Mucosa of rectum (tissue), 2 donors: Measurements from ENCODE around the gene TADA3.

ENCODE experiments used
- H3K27ac ChIP-seq, 2 donors: one replicate each; pipeline ENCODE4 v1.7.0; 2013; ENCODE audit warnings: inconsistent platforms in 2 of 2, low read depth in 2 of 2, low read length in 2 of 2
- H3K27me3 ChIP-seq, 2 donors: one replicate each; pipeline ENCODE4 v1.7.0; 2013; ENCODE audit warnings: low read length in 2 of 2; ENCODE audit not compliant: control insufficient read depth in 2 of 2, insufficient read depth in 2 of 2
- H3K36me3 ChIP-seq, 2 donors: one replicate each; pipeline ENCODE4 v1.7.0; 2013; ENCODE audit warnings: low read length in 2 of 2; ENCODE audit not compliant: control insufficient read depth in 2 of 2, insufficient read depth in 2 of 2
- H3K4me1 ChIP-seq, 2 donors: one replicate each; pipeline ENCODE4 v1.7.0; 2013; ENCODE audit warnings: low read length in 2 of 2, mild to moderate bottlenecking in 1 of 2; ENCODE audit not compliant: control insufficient read depth in 2 of 2, insufficient read depth in 2 of 2
- H3K4me3 ChIP-seq, 2 donors: one replicate each; pipeline ENCODE4 v1.7.0; 2013; ENCODE audit warnings: low read length in 2 of 2
- H3K9ac ChIP-seq, 2 donors: one replicate each; pipeline ENCODE4 v1.7.0; 2013; ENCODE audit warnings: low read length in 2 of 2, low read depth in 1 of 2, mild to moderate bottlenecking in 1 of 2
- H3K9me3 ChIP-seq, 2 donors: one replicate each; pipeline ENCODE4 v1.7.0; 2013; ENCODE audit warnings: low read length in 2 of 2; ENCODE audit not compliant: control insufficient read depth in 2 of 2
- donor health status: healthy.
- donor health status: Normal muscosa, but diverticular disease.

TADA3 gene

GRCh38 chr3:9765865-9766264 lies 26.4 kb downstream of the TADA3 start:
- peaks cover 3 to 12% of the 10 kb centered on the region in 2 donors for H3K36me3 ChIP-seq
- no peak overlapping the region for H3K27ac ChIP-seq
- H3K9me3 ChIP-seq: no peaks in the 10 kb centered on the region
- H3K4me1 ChIP-seq: peaks cover 15 to 22% of the 10 kb centered on the region in 2 donors
- no peaks in the 10 kb centered on the region for H3K27me3 ChIP-seq
- no peak overlapping the region for H3K9ac ChIP-seq
- no peak overlapping the region for H3K4me3 ChIP-seq

GRCh38 chr3:9762871-9763270 lies 29.4 kb downstream of the TADA3 start:
- no peaks in the 10 kb centered on the region for H3K9me3 ChIP-seq
- peaks cover 12 to 28% of the 10 kb centered on the region in 2 donors for H3K36me3 ChIP-seq
- no peaks in the 10 kb centered on the region for H3K27me3 ChIP-seq
- H3K27ac ChIP-seq: no peak overlapping the region
- no peak overlapping the region for H3K4me3 ChIP-seq
- H3K9ac ChIP-seq: no peak overlapping the region
- peaks cover 0 to 2% of the 10 kb centered on the region in 2 donors for H3K4me1 ChIP-seq

- H3K27me3 ChIP-seq: no peaks in the 10 kb centered on the region
- H3K36me3 ChIP-seq: peaks cover 18 to 35% of the 10 kb centered on the region in 2 donors
- peaks cover 0 to 1% of the 10 kb centered on the region in 2 donors for H3K4me1 ChIP-seq
- no peak overlapping the region for H3K4me3 ChIP-seq
- H3K27ac ChIP-seq: no peak overlapping the region
- no peaks in the 10 kb centered on the region for H3K9me3 ChIP-seq
- H3K9ac ChIP-seq: no peak overlapping the region
Measured at GRCh38 chr3:9761919-9762318, 30.4 kb downstream of the TADA3 start.

GRCh38 chr3:9760779-9761505 lies 31.3 kb downstream of the TADA3 start:
- no peaks in the 10 kb centered on the region for H3K4me1 ChIP-seq
- H3K4me3 ChIP-seq: no peak overlapping the region
- no peak overlapping the region for H3K9ac ChIP-seq
- no peaks in the 10 kb centered on the region for H3K9me3 ChIP-seq
- peaks cover 25 to 44% of the 10 kb centered on the region in 2 donors for H3K36me3 ChIP-seq
- H3K27me3 ChIP-seq: no peaks in the 10 kb centered on the region
- no peak overlapping the region for H3K27ac ChIP-seq

- Histone ChIP-seq H3K36me3 (peaks cover 29 to 48% of the 10 kb centered on the region in 2 donors), H3K4me1 (peaks cover 4 to 8% of the 10 kb centered on the region in 2 donors), H3K9me3 (no peaks in the 10 kb centered on the region), H3K4me3 (no peak overlapping the region), H3K9ac (no peak overlapping the region), H3K27ac (no peak overlapping the region), H3K27me3 (no peaks in the 10 kb centered on the region)
Measured at GRCh38 chr3:9757427-9757826, 34.8 kb downstream of the TADA3 start.

GRCh38 chr3:9754678-9755077 lies 37.6 kb downstream of the TADA3 start:
- no peak overlapping the region for H3K4me3 ChIP-seq
- no peaks in the 10 kb centered on the region for H3K9me3 ChIP-seq
- peaks cover 19 to 24% of the 10 kb centered on the region in 2 donors for H3K4me1 ChIP-seq
- peaks cover 35 to 52% of the 10 kb centered on the region in 2 donors for H3K36me3 ChIP-seq
- H3K9ac ChIP-seq: peak overlapping the region in 1 of 2 donors; percentile 29
- peak overlapping the region; percentile 11 to 49 for H3K27ac ChIP-seq
- no peaks in the 10 kb centered on the region for H3K27me3 ChIP-seq

- Histone ChIP-seq H3K4me1 (peaks cover 23 to 27% of the 10 kb centered on the region in 2 donors), H3K27me3 (no peaks in the 10 kb centered on the region), H3K4me3 (peak overlapping the region; percentile 90 to 91), H3K9ac (peak overlapping the region; percentile 81 to 85), H3K36me3 (peaks cover 36 to 46% of the 10 kb centered on the region in 2 donors), H3K27ac (peak overlapping the region; percentile 90 to 97), H3K9me3 (no peaks in the 10 kb centered on the region)
Measured at GRCh38 chr3:9750556-9751411, 41.5 kb downstream of the TADA3 start.

GRCh38 chr3:9749645-9750555 lies 42.4 kb downstream of the TADA3 start, which contains the start of gene OGG1:
TSS of gene OGG1 (plus strand) at chr3:9749952. CDS start at chr3:9750287, 335 bp downstream.
- Histone ChIP-seq H3K27me3 (no peaks in the 10 kb centered on the region), H3K36me3 (peaks cover 43 to 53% of the 10 kb centered on the region in 2 donors), H3K4me1 (peaks cover 19 to 27% of the 10 kb centered on the region in 2 donors), H3K9ac (peak within 1 kb of the TSS; percentile 81 to 85), H3K9me3 (no peaks in the 10 kb centered on the region), H3K27ac (peak within 1 kb of the TSS; percentile 90 to 97), H3K4me3 (peak within 1 kb of the TSS; percentile 90 to 91)

GRCh38 chr3:9749296-9749644 lies 43.0 kb downstream of the TADA3 start:
- Histone ChIP-seq H3K4me3 (peak overlapping the region; percentile 90 to 91), H3K27ac (peak overlapping the region; percentile 90 to 97), H3K27me3 (no peaks in the 10 kb centered on the region), H3K36me3 (peaks cover 48 to 56% of the 10 kb centered on the region in 2 donors), H3K4me1 (peaks cover 19 to 20% of the 10 kb centered on the region in 2 donors), H3K9me3 (no peaks in the 10 kb centered on the region), H3K9ac (peak overlapping the region; percentile 81 to 85)
